22Rv1 (cell line): ENCODE measurements around the gene RNU1-3.
"Not testable (repeated sequence)": the region's sequence is repeated elsewhere in the genome, so short reads cannot be mapped to it uniquely, and the experiment has no call there.

Experiments
- CTCF ChIP-seq: fragments of 450-650 bp; IDR thresholded peaks from 2 replicates; pipeline ENCODE4 v1.5.1; 2017; ENCODE audit warnings: mild to moderate bottlenecking
- ZFX ChIP-seq: fragments of 450-650 bp; IDR thresholded peaks from 2 replicates; pipeline ENCODE4 v1.6.1; 2017; ENCODE audit warnings: antibody characterized with exemption, borderline replicate concordance

DNA sequence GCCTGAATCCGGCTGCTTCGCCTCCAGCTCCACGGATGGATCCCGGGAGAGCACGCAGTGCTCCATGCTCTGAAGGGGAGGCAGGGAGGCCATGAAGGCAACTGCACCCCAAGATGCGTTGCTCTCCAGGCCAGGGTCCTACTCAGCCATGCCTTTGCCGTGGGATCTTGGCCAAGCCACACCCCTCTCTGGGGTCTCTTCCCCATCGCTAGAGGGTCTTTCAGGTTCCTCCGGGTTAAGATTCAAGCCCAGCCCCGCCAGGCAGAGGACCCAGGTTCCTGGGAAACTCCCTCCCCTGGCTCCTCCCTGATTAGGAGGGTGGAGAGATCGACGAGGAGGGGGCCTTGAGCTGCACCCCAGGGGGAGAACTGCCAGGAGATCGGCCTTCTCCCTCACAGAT, 37.3 kb upstream of the RNU1-3 start:
- not testable (repeated sequence) for TF ChIP-seq CTCF, ZFX
